NCI-H526 treated with DMSO at 0.1 percent for 48 hours (cell line): ENCODE measurements around the gene C16orf96.
A peak's percentile ranks its signal among the peaks of the same experiment; 100 is the strongest.

Experiments
- DNase-seq: peaks from one replicate; lab custom pipeline; 2025; lab: John Stamatoyannopoulos, UW

The C16orf96 gene

DNA sequence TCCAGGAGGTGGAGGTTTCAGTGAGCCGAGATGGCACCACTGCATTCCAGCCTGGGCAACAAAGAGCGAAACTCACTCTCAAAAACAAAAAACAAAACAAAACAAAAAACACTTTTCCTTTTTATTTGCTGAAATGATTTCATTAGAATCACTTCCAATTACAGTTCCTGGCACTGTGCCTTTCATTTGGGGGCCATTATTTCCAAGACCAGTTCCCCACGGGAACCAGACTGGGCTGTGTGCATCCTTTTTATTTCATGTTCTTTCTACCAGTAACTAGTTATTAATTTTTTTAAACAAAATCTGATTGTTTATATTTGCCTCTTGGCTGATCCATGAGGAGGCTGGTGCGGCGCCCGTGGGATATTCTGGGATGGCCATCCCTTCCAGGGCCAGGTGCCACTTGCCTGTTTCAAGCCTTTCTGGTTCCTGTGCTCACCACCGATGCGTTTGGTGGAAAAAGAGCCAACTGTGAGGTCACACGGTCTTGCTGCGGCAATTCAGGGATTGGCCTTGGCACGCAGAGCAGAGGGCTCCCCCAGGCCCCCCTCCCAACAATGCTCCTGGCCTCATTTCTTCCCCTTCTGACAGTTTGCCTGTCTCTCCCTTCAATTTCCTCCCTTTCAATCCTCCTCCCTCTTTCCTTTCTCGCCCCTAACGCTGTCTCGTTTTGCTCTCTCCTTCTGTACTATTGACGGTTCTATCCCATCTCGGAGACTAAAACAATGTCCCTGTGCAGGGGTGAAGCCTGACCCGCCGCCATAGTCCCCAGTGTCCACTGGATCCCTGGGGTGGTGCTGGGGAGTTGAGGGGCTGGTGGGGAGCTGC is 45.1 kb downstream of the C16orf96 start:
- DNase-seq = no peak

GRCh38 chr16:4601864-4602186 is 45.7 kb downstream of the C16orf96 start:
- DNase-seq = no peak

- no peak for DNase-seq
These were observed 46.2 kb downstream of the C16orf96 start for GRCh38 chr16:4602331-4602730.

DNA sequence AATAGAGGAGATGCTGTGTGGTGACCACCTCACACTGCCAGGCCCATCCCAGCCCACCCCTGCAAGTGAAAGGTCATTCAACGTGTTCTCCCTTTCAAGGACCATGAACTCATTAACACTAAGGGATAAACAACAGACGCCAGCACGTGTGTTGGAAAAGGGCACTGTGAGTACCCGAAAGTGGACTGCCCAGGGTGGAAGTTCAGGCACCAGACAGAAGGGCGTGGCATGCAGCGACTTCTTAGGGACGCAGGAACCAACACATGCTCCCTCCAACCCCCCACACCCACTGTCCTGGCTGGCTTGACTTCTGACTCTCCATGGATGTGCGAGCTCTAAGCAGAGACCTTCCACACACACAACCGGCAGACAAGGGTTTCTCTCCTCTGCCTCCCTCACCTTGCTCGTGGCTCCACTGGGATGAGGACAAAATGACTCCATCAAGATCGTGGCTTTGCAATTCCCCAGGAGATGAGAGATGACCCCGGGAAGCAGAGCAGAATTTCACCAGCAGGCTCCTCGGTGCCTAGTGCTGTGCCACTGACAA is 47.6 kb downstream of the C16orf96 start:
- DNase-seq = no peak

DNA sequence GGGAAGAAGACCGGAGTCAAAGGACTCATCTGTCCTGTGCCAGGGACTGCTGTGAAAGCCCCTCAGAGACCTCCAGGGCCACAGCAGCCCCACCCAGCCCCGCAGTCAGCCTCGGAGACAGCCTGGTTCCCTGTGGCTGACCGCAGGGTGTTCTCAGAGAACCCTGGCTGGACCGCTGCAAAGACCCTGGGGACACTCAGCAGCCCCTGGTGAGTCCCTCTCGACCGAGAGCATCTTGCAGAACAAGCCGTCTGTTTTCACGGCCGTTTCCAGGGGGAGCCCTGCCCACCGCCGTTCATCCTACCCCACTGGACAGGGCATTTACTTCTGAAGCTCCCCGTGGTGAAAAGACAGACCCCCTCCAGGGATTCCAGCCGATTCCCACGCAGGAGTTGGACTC is 48.3 kb downstream of the C16orf96 start:
- DNase-seq = no peak

DNA sequence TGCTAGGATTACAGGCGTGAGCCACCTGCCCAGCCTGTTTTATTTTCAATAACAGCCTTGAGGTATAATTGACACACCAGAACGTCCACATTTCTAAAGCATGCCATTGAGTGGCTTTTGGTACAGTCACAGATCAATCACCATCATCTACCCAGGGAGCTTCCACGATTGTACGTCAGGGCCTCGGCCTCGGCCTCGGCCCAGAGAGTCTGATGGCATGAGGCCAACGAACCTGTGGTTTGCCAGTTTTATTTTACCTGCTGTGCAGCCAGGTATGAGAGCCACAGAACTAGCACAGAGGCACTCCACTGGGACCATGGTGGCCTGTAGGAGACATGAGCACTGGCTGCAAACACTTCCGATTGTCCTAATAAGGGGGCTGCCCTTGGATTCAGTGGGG is 50.2 kb downstream of the C16orf96 start:
- DNase-seq = no peak

DNA sequence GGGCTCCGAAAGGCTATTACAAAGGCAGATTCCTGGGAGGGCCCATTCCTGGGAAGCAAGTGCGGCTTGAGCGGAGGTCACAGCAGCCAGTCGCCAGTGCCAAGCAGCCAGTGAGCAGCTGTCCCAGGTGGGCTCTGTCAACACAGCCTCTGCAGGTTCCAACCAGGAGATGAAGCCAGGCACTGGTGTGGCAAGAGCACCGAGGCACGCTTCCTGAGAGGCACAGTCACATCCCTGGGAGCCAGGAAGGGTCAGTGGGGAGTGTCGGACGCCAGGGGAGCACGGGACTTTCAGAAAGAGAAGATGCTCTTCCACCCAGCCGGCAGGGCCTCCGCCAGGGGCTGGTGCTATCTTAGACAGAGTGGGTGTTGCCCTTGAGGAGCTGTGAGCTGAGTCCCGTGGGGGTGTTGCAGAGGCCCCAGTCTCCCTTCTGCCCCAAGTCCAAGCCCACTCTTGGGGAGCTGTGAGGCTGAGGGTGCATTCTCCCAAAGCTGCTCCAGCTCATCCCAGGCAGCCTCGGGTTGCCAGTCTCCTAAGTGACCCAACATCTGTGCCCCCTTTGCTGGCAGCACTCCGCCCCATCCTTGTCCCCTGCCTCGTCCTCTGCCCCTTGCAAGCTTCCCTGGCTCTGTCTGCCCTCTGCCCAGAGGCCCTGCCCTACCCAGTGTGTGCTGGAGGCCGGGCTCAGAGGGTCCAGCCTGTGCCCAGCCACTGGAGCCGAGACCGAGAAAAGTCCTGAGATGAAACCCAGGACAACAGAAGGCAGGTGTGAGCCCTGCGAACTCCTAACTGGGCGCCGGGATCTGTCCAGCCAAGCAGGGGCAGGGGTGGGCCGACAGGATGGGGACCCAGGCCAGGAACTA is 51.9 kb downstream of the C16orf96 start:
- no peak for DNase-seq

- no peak for DNase-seq
These were observed 52.5 kb downstream of the C16orf96 start for GRCh38 chr16:4608704-4608980.

DNA sequence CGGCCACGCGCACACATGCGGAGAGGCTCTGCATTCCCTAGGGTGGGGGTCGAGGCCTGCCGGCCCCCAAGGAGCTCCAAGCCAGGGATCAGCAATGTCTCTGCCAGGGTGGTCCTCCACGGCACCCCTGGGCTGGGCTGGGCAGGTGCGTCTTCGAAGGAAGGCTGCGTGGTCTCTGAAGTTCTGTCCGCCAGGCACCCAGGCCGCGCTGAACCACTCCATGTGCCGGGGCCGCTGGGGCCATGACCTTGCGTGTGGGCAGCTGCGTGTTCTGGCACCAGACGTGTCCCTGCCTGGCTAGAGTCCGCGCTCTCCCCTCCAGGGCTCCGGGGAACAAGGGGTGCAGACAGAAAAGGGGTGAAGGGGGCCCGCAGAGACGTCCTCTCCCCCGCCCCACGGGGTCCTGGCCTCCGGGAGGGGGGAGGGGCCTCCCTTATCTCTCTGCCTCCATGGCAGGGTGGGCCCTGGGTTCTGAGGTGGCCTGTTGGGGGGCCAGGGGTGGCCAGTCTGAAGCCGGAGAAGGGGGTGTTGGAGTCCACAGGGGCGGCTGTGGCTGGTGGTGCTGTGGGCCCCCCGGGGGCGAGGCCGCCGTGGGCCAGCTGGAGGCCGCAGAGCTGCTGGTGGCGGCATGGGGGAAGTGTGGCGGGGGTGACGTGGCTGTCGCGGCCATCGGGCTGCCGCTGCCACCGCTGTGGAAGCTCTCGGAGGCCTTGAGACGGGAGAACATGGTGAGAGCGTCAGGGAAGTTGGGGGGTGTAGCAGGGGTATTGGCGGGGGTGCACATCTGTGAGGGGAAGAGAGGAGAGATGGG is 53.3 kb downstream of the C16orf96 start:
- no peak for DNase-seq

GRCh38 chr16:4610011-4611005 is 54.2 kb downstream of the C16orf96 start:
- no peak for DNase-seq

- no peak for DNase-seq
These were observed 55.3 kb downstream of the C16orf96 start for GRCh38 chr16:4611337-4612021.

GRCh38 chr16:4612474-4612931 is 56.4 kb downstream of the C16orf96 start:
- no peak for DNase-seq

DNA sequence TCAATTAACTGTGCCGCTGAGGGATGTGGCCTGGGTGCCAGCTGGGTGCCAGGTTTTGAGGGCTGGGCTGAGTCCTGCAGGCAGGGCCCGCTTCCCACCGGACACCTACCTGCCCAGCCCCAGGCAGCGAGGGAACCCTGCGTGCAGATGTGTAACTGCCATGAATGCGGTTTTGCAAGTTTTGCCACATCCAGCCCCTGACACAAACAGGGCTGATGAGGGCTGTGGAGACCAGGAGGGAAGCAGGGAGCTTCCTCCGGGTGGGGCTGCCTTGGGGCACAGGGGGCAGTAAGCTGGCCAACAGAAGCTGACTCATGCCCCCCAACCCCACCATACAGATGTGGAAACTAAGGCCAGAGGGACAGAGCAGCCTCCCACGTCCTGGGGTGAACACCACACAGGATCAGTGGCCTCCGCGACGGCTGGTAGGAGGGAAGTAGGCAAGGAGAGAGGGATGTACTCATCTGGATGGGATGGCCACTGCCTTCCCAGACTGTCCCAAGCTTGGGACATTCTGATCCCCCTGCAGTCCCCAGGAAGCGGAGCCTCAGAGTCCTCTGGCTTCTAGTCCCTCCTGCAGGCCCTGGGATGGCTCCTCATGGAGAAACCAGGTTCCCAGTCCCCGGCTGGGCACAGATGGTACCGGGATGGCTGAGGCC is 57.0 kb downstream of the C16orf96 start:
- DNase-seq = no peak

- no peak for DNase-seq
These were observed 57.8 kb downstream of the C16orf96 start for GRCh38 chr16:4613636-4614570.

GRCh38 chr16:4614571-4615383 is 58.6 kb downstream of the C16orf96 start, which contains the start of gene UBALD1:
Gene UBALD1, minus strand, starts transcription at chr16:4614888. Its CDS starts 91 bp downstream, at chr16:4614797.
- DNase-seq = peak; percentile 47

GRCh38 chr16:4615384-4616046 is 59.4 kb downstream of the C16orf96 start:
- DNase-seq = no peak
